GM12878 (cell line): ENCODE measurements around the gene HECTD3. TPM values are rescaled to one million over a fixed set of nuclear protein-coding genes. Genes with fewer than 3 reads are reported as not detected.
"Not testable (repeated sequence)": the region's sequence is repeated elsewhere in the genome, so short reads cannot be mapped to it uniquely, and the experiment has no call there.

Experiments
- ATAC-seq: fragments of 200-7000 bp; cut with Tn5 transposase; 3 replicates; pipeline ENCODE4 v1.9.1; 2020; ENCODE audit warnings: mild to moderate bottlenecking, moderate library complexity
- BruUV-seq: library from RNA; stranded (reverse); fragments of 400-500 nt; replicated peaks from 2 replicates; lab custom pipeline; 2021; lab: Mats Ljungman, UMichigan
- CTCF ChIA-PET: fragments of 300-600 bp; sonication (Branson Sonifier 250); formaldehyde crosslinking; extraction: SDS; loops from one replicate; lab custom pipeline; 2021; ENCODE audit warnings: inconsistent platforms; lab: Yijun Ruan, JAX
- POLR2A ChIA-PET: fragments of 350-600 bp; formaldehyde crosslinking; extraction: SDS; loops from one replicate; lab custom pipeline; 2021; ENCODE audit warnings: inconsistent platforms; lab: Charles Lee
- RAD21 ChIA-PET: fragments of 300-600 bp; sonication (Branson Sonifier 250); formaldehyde crosslinking; loops from one replicate; lab custom pipeline; 2023; ENCODE audit warnings: antibody characterized with exemption; ENCODE audit not compliant: unreplicated experiment; lab: Charles Lee
- SMC1A ChIA-PET: fragments of 300-600 bp; sonication (Branson Sonifier 250); formaldehyde crosslinking; loops from one replicate; lab custom pipeline; 2023; ENCODE audit not compliant: unreplicated experiment, uncharacterized antibody; lab: Charles Lee
- DNase-seq: peaks from one replicate; pipeline ENCODE4 v3.0.0-alpha.2; 2011; ENCODE audit warnings: low read depth, low spot score
- FAIRE-seq: peaks from 3 replicates; lab custom pipeline; 2011; peaks lifted over from hg19 to GRCh38; lab: Jason Lieb, UNC
- H2AFZ ChIP-seq: 2 replicates; pipeline ENCODE4 v1.6.0; 2011; ENCODE audit warnings: low read depth, low read length, control low read depth; ENCODE audit not compliant: control insufficient read depth
- H3K27ac ChIP-seq: 2 replicates; pipeline ENCODE4 v1.5.1; 2011; ENCODE audit warnings: control low read depth; ENCODE audit not compliant: control insufficient read depth, insufficient read depth
- H3K27me3 ChIP-seq, 2 experiments: replicated peaks in 1 of 2; 2 replicates each; pipeline versions ENCODE4 v1.6.0 to v1.6.1; 2011; ENCODE audit warnings: low read length in 1 of 2; ENCODE audit not compliant: control insufficient read depth in 2 of 2, insufficient read depth in 2 of 2
- H3K36me3 ChIP-seq, 2 experiments: 2 replicates each; pipeline ENCODE4 v1.5.1; 2011; ENCODE audit warnings: low read length in 1 of 2; ENCODE audit not compliant: control insufficient read depth in 2 of 2, insufficient read depth in 2 of 2
- H3K4me1 ChIP-seq: 2 replicates; pipeline ENCODE4 v1.6.1; 2011; ENCODE audit warnings: mild to moderate bottlenecking, low read length, moderate library complexity, mixed read lengths; ENCODE audit not compliant: control insufficient read depth, insufficient read depth
- H3K4me2 ChIP-seq: 2 replicates; pipeline ENCODE4 v1.6.0; 2011; ENCODE audit warnings: control low read depth; ENCODE audit not compliant: control insufficient read depth, insufficient read depth
- H3K4me3 ChIP-seq: fragments of 200-600 bp; sonication (generic); 2 replicates; pipeline ENCODE4 v1.5.1; 2016
- H3K79me2 ChIP-seq: 2 replicates; pipeline ENCODE4 v1.6.0; 2011; ENCODE audit warnings: low read length; ENCODE audit not compliant: control insufficient read depth, insufficient read depth
- H3K9ac ChIP-seq: 2 replicates; pipeline ENCODE4 v1.8.0; 2011; ENCODE audit warnings: low read length, control low read depth, mixed read lengths; ENCODE audit not compliant: control insufficient read depth, insufficient read depth
- H3K9me3 ChIP-seq: replicated peaks from 3 replicates; pipeline ENCODE4 v1.5.1; 2011; ENCODE audit warnings: mild to moderate bottlenecking, low read length; ENCODE audit not compliant: control insufficient read depth, insufficient read depth
- H4K20me1 ChIP-seq: 2 replicates; pipeline ENCODE4 v1.6.0; 2011; ENCODE audit not compliant: control insufficient read depth, insufficient read depth
- JUNB ChIP-seq: IDR thresholded peaks from 2 replicates; pipeline ENCODE4 v1.6.1; 2016; ENCODE audit warnings: antibody characterized with exemption, mild to moderate bottlenecking
- KDM1A ChIP-seq: fragments of 200-600 bp; sonication (generic); IDR thresholded peaks from 2 replicates; pipeline ENCODE4 v1.6.1; 2016; ENCODE audit warnings: borderline replicate concordance
- KLF5 ChIP-seq: fragments of 450-650 bp; IDR thresholded peaks from 2 replicates; pipeline ENCODE4 v1.6.1; 2014; ENCODE audit warnings: mild to moderate bottlenecking; ENCODE audit not compliant: partially characterized antibody
- MEF2A ChIP-seq: IDR thresholded peaks from 2 replicates; pipeline ENCODE4 v1.6.1; 2011; ENCODE audit warnings: low read depth, mild to moderate bottlenecking, low read length, moderate library complexity; ENCODE audit not compliant: insufficient read depth
- MEF2B ChIP-seq: fragments of 450-650 bp; IDR thresholded peaks from 2 replicates; pipeline ENCODE4 v1.6.1; 2018; ENCODE audit warnings: mild to moderate bottlenecking, moderate library complexity; ENCODE audit not compliant: partially characterized antibody, poor library complexity, severe bottlenecking
- PAX5 ChIP-seq: IDR thresholded peaks from 2 replicates; pipeline ENCODE4 v1.6.1; 2011; ENCODE audit warnings: low read depth, low read length, borderline replicate concordance
- WGBS: methylation state at CpG from one replicate; pipeline ENCODE4 v1.1.6; 2016; ENCODE audit warnings: low lambda C conversion rate; ENCODE audit not compliant: insufficient replicate concordance, insufficient coverage; ENCODE audit errors: missing lambda C conversion rate; 5-methylcytosine and 5-hydroxymethylcytosine counted together
- in situ Hi-C: fragments of 300-500 bp; cut with MboI; formaldehyde crosslinking; loops from 9 replicates; pipeline ENCODE4 v1.14.3; 2018; ENCODE audit warnings: mixed read lengths
- intact Hi-C: fragments of 100-400 bp; cut with micrococcal nuclease; formaldehyde crosslinking; loops from one replicate; pipeline ENCODE4 v1.14.2; 2022; ENCODE audit not compliant: unreplicated experiment
- polyA plus RNA-seq, 11 experiments: library from polyadenylated mRNA; depleted of rRNA in 4 of 11; unstranded in 6 of 11; stranded (reverse) in 5 of 11; fragments of >200 nt; fragmentation: Nextera tagmentation in 4 of 11; fragmentation: Illumina TruSeq in 1 of 11; extraction: Ambion mirVana in 4 of 11; extraction: Trizol in 1 of 11; gene quantifications; 1 replicate in 1 of 11; 2 replicates in 10 of 11; pipeline versions ENCODE4 v1.2.1 to v1.2.3, GENCODE V29; 2011 to 2016; ENCODE audit warnings: inconsistent platforms in 2 of 11, missing spikeins in 2 of 11, low read depth in 1 of 11
- total RNA-seq, 4 experiments: library from RNA; depleted of rRNA in 3 of 4; stranded (reverse); fragments of >200 nt in 3 of 4; fragmentation: Illumina TruSeq in 1 of 4; extraction: Trizol in 1 of 4; gene quantifications; 2 replicates each; pipeline versions ENCODE4 v1.2.1 to v1.2.3, GENCODE V29; 2013 to 2021
- TF ChIP-seq, protein P1 (sequence below): fragments of 450-650 bp; IDR thresholded peaks from 2 replicates; pipeline ENCODE4 v1.6.1; 2017; ENCODE audit warnings: borderline replicate concordance

The HECTD3 gene
- total and polyA plus RNA-seq, 10 of the 15 experiments (the other 5 are each of a cell fraction or from before 2014, with no cell fraction given), result 3.4 to 30.4 (median 22.6) TPM

DNA sequence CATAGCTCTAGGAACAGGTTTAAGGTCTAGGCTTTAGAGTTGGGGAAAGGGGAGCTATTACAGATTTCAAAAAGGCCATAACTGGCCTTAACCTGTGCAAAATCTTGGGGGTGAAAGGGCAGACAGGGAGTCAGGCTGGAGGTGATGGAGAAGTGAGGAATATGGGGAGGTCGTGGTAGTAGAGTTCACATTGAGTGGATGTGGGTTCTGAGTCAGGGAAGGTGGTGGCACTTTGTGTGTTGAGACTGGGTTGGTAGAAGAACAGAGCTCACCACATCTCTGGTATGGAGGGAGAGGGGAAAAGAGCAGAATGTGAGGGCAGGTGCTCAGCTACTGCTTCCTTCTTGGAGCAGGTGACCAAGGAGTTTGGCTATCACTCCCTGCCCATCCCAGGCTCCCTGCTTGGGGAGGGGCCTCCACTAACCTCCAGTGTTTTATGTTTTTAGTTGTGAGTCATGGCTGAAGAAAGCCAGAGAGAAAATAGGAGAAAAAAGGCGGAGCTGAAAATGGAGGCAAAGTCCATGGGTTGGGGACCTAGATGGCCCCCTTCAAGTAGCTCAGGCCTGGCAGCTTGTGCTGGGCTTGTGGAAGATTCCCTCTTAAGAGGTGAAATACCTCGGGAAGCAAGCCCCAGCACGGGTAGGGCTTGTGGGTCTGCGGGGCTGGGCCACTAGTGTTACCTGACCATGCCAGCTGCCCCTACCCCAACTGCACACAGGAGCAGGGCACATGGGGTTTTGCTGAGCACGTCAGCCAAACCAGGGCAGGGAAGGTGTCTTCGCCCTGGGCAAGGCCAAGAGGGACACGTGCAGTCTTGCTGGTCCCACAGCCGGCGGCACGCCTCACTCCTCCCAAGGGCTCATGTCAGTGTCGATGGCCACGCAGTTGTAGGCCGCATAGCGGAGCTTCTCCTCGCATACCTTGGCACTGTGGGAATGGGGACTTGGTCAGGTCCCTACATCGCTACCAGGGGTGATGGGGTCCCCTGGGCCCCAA is 8.2 kb downstream of the HECTD3 start:
- no peaks in the 10 kb centered on the region for H4K20me1 ChIP-seq
- SMC1A ChIA-PET, result interaction anchor here (0.6 kb wide), 1 partner anchor 61 kb away, joined by 3 read pairs; no protein-coding TSS in a partner anchor
- intact Hi-C loops, result no loop called here
- no peaks in the 10 kb centered on the region for H3K27me3 ChIP-seq
- no peak overlapping the region for H3K4me2 ChIP-seq
- no peak overlapping the region for H3K9ac ChIP-seq
- CTCF ChIA-PET, result interaction anchor here (0.9 to 1.3 kb wide), 3 partner anchors 12 to 297 kb away, joined by 3 to 4 read pairs (median 3); no protein-coding TSS in a partner anchor
- no TSS peak for BruUV-seq
- DNase-seq (no peak), FAIRE-seq (no peak)
- no peak overlapping the region for H3K27ac ChIP-seq
- 81% methylated on average over 17 of the region's 17 CpGs for WGBS
- RAD21 ChIA-PET, result interaction anchor here (0.6 to 0.8 kb wide), 2 partner anchors 8 to 10 kb away, joined by 3 read pairs; partner anchors contain the start of gene HECTD3
- H3K4me1 ChIP-seq, result no peaks in the 10 kb centered on the region
- peaks cover 15 to 16% of the 10 kb centered on the region in 2 experiments for H3K36me3 ChIP-seq
- POLR2A ChIA-PET, result interaction anchor here (0.5 kb wide), 1 partner anchor 138 kb away, joined by 6 read pairs; no protein-coding TSS in a partner anchor
- TF ChIP-seq MEF2B (no peak), KLF5 (no peak), JUNB (no peak), PAX5 (no peak), KDM1A (no peak), MEF2A (no peak)
- TF ChIP-seq, protein P1, sequence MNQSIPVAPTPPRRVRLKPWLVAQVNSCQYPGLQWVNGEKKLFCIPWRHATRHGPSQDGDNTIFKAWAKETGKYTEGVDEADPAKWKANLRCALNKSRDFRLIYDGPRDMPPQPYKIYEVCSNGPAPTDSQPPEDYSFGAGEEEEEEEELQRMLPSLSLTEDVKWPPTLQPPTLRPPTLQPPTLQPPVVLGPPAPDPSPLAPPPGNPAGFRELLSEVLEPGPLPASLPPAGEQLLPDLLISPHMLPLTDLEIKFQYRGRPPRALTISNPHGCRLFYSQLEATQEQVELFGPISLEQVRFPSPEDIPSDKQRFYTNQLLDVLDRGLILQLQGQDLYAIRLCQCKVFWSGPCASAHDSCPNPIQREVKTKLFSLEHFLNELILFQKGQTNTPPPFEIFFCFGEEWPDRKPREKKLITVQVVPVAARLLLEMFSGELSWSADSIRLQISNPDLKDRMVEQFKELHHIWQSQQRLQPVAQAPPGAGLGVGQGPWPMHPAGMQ, result no peak
- TF ChIP-seq, all 136 proteins: peak for 0
- Histone ChIP-seq H3K79me2 (no peaks in the 10 kb centered on the region), H2AFZ (no peak overlapping the region), H3K9me3 (no peaks in the 10 kb centered on the region), H3K4me3 (no peak overlapping the region)
- no peak for ATAC-seq
- in situ Hi-C loops, result no loop called here

DNA sequence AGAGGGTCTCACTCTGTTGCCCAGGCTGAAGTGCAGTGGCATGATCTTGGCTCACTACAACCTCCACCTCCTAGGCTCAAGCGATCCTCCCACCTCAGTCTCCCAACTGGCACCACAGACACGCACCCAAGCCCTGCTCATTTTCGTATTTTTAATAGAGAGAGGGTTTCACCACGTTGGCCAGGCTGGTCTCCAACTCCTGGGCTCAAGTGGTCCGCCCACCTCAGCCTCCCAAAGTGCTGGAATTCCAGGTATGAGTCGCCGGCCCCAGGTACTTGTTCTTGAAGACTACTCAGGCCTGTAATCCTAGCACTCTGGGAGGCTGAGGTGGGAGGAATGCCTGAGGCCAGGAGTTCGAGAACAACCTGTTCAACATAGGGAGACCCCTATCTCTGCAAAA is 9.5 kb downstream of the HECTD3 start:
- RAD21 ChIA-PET, H3K4me1 ChIP-seq, H4K20me1 ChIP-seq, H3K4me3 ChIP-seq, ATAC-seq, in situ Hi-C loops, H3K4me2 ChIP-seq, FAIRE-seq, H2AFZ ChIP-seq, H3K9ac ChIP-seq, intact Hi-C loops, DNase-seq, POLR2A ChIA-PET, SMC1A ChIA-PET, BruUV-seq, H3K27me3 ChIP-seq, H3K27ac ChIP-seq, H3K79me2 ChIP-seq, H3K9me3 ChIP-seq: not testable (repeated sequence)
- CTCF ChIA-PET, result interaction anchor here (1.0 to 1.3 kb wide), 2 partner anchors 11 to 300 kb away, joined by 3 to 4 read pairs; no protein-coding TSS in a partner anchor
- 85% methylated on average over 8 of the region's 8 CpGs for WGBS
- peaks cover 5 to 13% of the 10 kb centered on the region in 2 experiments; a peak in 3 of 4 replicates for H3K36me3 ChIP-seq
